IPS DF 19.7 (cell line): Measurements from ENCODE around the gene USP25.

Experiments used
- DNase-seq: peaks from one replicate; pipeline ENCODE4 v3.0.0-alpha.2; 2013; ENCODE audit warnings: low read depth, low spot score

The USP25 gene

DNA sequence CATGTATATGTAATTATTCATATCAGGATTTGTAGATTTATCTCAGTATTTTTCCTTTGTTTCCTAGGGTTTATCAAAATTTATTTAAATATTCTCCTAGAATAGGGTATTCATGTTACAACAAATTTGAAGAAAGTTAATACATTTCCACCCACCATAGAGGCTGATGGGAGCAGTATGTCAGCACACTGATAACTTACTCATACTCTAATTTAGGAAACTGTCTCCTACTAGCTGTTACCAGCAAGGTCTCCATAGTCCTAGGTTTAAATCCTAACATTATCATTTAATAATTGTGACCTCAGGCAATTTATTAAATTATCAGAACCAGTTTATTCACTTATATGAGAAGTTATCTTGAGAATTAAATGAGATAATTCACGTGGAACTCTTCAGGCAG is 127.0 kb downstream of the USP25 start:
- no peak for DNase-seq

DNA sequence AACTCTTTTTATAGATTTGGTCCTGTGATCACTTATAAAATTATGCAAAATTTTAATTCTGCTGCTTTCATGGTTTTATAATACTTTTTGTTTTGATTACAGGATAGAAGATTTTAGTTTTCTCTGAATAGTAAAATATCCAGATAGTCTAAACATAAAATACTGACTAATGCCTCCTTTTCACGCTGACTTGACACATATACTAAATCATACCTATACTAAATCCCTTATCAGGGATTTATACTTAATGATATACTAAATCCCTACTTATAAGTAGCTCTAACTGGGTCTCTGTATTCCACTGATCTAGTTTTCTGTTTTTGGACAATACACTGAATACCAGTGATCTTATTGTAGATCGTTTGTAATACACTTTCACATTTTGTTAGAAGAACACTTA is 128.0 kb downstream of the USP25 start:
- DNase-seq, result no peak

DNA sequence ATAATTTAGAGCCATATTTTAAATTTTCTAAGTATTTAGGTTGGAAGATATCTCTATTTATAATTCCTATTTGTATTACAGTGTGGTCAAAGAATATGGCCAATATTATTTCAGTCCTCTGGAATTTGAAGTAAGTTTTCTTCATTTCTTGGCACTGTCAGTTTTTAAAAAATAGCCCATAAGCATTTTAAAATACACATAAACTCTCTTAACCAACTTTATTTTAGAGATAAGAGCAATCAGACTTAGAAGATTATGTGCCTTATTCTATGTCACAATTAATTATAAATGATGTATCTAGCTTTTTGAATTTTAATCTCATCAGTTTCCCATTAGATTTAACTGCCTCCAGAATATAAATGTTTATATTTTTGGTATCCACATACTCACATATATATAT is 130.8 kb downstream of the USP25 start:
- DNase-seq, result no peak

DNA sequence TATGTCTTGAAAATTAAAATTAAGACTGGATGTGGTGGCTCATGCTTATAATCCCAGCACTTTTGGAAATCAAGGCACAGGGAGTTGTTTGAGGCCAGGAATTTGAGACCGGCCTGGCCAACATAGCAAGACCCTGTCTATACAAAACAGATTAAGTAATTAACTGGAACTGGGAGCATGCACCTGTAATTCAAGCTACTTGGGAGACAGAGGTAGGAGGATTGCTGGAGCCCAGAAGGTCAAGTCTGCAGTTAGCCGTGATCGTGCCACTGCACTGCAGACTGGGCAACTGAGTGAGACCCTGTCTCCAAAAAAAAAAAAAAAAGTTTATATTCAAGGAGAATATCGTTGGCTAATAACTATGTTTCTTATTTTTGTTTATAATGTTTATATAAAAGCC is 139.2 kb downstream of the USP25 start:
- DNase-seq, result no peak

DNA sequence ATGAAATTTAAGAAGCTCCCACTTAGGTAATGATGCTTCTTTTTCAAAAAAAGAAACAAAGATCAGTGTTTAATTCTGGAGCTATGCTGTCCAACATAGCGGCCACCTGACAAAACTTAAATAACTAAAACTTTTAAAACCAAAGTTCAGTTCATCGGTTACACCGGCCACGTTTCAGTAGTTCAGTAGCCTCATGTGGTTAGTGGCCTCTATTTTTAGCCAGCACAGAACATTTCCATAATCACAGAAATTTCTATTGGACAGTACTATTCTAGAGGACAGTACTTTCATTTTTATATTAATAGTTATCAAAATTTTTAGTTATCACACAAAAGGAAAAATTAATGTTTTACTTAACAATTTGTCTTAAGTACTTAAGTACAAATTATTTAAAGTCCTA is 141.0 kb downstream of the USP25 start:
- no peak for DNase-seq

DNA sequence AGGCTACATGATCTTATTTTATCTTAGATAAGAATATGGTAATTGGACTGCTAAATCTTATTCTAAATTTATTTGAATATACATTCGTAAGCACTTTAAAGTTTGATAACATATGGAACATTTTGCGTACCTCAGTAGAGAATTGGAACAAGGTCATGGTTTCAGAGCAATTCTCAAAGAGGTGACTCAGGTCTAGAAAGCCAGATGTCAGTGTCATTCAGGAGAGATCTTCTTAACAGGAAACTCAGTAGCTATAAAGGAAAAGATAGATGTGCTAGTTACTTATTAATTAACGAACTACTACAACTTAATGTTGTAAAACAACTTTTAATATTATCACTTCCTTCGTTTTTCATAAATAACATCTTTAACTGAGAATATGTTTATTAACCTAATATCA is 142.5 kb downstream of the USP25 start:
- no peak for DNase-seq

DNA sequence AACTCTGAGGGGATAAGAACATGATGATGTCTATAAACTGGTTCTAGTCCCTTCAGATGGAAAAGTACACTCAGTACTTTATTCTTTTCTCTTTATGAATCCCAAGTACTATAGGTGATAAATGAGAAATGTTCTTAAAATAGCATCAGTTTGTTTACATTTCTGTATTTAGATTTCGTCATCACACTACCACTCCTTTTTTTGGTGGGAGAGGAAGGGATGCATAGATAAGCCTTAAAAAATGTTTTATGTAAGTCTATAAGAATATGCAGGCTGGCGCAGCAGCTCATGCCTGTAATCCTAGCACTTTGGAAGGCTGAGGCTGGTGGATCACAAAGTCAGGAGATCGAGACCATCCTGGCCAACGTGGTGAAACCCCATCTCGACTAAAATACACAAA is 144.8 kb downstream of the USP25 start:
- DNase-seq, result no peak

DNA sequence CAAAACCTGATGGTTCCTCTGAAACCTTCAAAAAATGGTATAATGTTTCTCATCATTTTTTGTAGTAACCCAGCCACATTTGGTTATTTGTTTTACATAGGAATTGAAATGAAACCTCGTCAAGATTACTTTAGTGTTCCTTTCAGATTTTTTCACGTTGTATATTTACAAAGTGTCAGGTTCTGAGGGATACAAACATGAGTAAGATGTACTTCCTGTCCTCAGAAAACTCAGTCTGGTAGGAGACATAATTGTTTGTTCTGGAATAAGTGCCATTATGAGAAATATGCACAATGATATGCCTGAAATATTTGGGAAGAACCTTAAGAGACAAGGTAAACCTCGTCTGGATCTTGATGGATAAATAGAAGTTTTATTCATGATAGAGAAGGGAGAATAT is 145.5 kb downstream of the USP25 start:
- DNase-seq, result no peak

DNA sequence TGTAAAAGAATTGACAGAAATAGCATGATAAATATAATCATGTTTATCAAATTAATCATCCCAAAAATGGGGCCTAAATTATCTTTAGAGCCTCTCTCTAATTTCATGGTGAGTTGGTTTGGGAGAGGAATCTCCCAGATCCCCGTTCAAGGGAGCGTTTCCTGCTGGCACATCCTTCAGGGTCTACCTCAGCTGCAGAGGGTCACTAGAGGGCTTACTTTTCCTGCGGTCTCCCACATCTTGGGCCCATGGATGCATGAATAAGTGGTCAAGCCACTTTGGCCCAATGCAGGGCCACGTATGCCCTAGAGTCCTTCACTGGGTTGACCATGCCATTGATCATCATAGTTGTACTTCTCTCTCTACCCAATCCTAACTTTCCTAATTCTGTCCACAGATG is 164.1 kb downstream of the USP25 start:
- no peak for DNase-seq

DNA sequence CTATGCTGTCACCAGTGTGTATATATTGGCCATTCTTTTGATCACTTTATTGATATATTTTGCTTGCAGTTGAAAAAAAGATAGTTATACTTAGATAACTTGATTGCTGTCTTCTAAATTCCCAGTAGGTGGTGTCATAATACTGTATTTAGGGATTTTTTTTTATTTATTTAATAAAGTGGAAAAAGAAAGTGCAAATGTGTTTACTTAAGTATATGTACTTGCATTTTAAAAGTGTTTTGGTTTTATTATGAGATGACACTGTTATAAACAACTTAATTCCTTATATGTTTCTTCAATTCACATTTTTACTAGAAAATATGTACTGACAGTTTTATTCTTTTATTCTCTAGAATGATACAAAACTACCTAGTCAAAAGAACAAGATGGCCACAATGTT is 164.8 kb downstream of the USP25 start:
- DNase-seq, result no peak

DNA sequence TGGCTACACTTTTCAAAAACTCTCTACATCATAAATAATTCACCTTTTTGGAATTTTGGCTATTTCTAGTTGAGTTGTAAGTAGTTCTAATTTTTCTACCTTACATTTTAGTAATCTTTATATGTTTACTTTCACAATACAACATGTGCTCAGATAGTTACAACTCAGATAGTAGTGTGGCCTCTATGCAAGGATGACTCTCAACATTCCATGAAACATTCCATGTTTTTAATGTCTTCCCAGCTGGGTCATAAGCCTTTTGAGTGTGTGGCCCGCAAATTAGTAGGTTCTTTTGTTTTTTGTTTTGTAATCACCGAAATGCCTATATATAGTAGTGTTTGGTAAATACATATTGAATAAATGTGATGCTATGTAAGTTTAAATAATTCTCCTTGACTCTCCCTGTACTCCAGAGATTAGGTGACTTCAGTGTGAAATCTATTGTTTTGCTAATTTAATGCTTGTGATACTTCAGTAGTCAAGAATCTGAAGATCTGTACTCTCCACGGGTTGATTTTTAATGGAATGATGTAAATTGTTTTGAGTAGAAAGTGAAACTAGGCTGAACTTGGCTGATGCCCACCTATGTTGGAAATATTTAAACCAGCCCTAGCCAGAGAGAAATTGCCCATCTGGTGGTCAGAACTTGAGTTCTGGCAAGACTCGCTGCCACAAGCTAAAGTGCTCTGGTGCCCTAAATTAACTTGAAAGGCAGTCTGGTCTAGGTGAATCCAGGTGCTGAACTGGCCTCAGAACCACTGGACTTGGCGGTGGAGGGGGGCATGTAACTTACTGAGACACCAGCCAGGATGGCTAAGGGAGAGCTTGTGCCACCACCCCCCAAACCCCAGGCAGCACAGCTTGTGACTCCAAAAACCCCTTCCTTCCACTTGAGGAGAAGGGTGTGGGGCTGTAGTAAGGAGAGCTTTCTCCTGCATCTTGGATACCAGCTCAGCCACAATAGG is 165.6 kb downstream of the USP25 start:
- no peak for DNase-seq

DNA sequence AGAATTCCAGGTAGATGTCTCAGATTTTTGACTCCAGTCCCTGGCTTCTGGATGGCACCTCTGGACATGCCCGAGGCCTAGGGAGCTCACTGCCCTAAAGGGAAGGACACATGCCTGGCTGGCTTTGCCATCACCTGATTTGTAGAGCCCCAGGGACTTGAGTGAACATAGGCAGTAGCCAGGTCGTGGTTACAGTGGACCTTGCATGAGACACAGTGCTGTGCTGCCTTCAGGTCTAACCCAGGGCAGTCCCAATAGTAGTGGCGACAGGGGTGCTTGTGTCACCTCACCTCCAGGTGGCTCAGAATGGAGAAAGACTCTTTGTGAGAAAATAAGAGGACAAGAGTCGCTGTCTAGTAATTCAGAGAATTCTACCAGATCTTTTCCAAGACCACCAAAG is 166.7 kb downstream of the USP25 start:
- DNase-seq, result no peak

DNA sequence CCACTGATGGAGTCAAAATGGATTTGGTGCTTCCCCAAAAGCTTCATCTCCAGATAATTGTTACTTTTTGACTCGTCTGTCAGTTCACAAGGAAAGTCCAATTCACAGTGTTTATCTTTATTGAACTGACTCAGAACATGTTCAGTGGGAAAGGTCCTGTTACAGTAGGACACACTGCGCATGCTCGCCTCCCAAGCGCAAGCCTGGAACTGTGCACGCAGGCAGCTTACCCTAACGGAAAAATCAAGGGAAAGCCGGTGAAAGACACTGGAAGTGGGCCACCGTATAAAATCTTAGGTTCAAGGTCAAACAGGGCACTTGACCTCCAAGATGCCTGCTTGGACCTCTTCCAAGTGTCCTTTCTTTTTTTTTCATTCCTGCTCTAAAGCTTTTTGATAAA is 174.6 kb downstream of the USP25 start:
- DNase-seq, result no peak

DNA sequence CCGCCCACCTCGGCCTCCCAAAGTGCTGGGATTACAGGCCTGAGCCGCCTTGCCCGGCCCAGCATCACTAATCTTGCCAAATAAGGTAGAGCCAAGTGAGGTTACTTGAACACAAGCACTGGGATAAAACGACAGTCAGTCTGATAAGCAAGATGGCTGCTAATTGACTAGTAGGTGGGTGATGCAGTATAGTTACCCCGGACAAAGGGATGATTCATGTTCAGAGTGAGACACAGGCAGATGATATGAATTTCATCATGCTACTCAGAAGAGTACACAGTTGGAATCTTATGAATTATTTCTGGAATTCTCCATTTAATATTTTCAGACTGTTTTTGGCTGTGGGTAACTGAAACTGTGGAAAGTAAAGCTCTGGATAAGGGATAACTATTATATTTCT is 178.4 kb downstream of the USP25 start:
- DNase-seq, result no peak

DNA sequence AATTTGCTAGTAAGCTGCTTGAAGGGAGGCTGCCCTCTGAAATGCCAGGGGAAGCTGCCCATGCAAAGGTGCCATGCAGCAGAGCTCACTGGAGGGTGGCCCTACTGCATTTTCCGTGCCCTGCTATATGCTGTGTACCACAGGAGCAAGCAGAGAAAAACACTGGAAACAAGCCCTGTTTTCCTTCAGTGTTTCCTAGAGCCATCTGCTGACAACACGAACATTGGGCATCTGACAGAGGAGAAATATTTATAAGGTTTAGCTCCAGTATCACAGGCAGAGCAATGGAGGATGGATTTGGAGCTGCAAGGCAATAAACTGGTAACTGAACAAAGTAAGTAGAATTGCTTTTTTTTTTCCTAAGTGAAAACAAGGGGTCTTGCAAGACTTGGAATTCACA is 198.4 kb downstream of the USP25 start:
- no peak for DNase-seq

DNA sequence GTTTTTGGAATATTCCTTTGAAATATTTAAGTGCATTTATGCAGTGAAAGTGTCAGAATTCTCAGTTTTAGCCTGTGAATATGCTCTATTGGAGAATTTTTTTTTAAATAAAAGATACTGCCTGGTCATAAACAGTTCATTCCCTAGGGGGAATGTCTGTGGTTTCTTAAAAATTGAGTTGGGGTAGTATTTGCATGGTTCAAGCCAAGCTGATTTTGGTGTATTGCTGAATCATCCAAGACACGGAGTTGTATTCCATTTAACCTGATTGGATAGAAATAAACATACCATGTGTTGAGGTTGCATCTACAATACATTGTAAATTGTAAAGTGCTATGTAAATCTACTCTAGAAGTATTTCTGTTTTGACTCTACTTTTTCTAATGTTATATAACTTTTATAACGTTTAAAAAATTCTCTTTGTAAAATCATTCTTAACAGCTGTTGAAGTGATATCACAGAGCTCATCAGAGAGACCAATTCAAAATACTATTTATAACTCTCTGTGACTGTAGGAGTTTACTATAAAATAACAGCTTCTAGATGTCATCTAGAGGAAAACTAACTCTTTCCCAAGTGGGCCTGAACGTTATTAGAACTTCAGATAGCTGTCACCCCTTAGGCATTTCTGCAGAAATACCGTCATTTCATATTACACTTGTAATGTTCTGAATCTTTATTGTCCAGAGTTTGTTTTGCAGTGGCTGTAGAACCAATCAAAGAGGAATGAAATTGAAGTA is 199.1 kb downstream of the USP25 start:
- no peak for DNase-seq

DNA sequence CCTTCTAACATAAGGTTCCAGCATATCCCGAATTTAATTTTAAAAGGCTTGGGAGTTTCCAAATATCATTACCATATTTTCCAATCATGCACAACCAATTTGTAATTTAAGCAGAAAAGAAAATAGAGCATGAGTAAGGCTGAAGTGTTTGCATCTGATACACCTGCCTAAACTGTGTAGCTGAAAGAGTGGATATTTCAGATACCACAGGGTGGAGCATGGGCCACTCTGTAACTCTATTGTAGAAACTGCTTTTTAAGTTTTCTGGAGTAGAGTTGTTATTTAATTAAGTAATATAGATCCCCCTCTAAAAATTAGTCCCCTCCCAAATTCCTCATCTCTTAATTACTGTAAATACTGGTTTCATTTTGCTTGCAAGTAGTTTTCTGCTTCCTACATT is 199.8 kb downstream of the USP25 start:
- DNase-seq, result no peak
